Stomach smooth muscle (tissue), 2 donors: ENCODE data around the gene RANBP3L.
"Not testable (repeated sequence)": the region's sequence is repeated elsewhere in the genome, so short reads cannot be mapped to it uniquely, and the experiment has no call there.

Source experiments
- H3K27ac ChIP-seq: one replicate; pipeline ENCODE4 v1.7.0; 2013; ENCODE audit warnings: mild to moderate bottlenecking, low read length, inconsistent platforms
- H3K27me3 ChIP-seq, 2 donors: one replicate each; pipeline ENCODE4 v1.7.0; 2013; ENCODE audit warnings: low read length in 2 of 2; ENCODE audit not compliant: insufficient read depth in 2 of 2, control insufficient read depth in 1 of 2
- H3K36me3 ChIP-seq, 2 donors: one replicate each; pipeline ENCODE4 v1.7.0; 2013; ENCODE audit warnings: low read length in 2 of 2; ENCODE audit not compliant: control insufficient read depth in 2 of 2, insufficient read depth in 2 of 2
- H3K4me1 ChIP-seq: one replicate; pipeline ENCODE4 v1.7.0; 2013; ENCODE audit warnings: low read length; ENCODE audit not compliant: control insufficient read depth, insufficient read depth
- H3K4me3 ChIP-seq, 2 donors: one replicate each; pipeline ENCODE4 v1.7.0; 2013; ENCODE audit warnings: low read length in 2 of 2
- H3K9ac ChIP-seq, 2 donors: one replicate each; pipeline ENCODE4 v1.7.0; 2013; ENCODE audit warnings: low read length in 2 of 2, mild to moderate bottlenecking in 1 of 2
- H3K9me3 ChIP-seq, 2 donors: one replicate each; pipeline ENCODE4 v1.7.0; 2013; ENCODE audit warnings: low read length in 2 of 2; ENCODE audit not compliant: control insufficient read depth in 2 of 2
- donor health status: healthy.
- donor health status: Pancreatic carcinoma.

RANBP3L gene

DNA sequence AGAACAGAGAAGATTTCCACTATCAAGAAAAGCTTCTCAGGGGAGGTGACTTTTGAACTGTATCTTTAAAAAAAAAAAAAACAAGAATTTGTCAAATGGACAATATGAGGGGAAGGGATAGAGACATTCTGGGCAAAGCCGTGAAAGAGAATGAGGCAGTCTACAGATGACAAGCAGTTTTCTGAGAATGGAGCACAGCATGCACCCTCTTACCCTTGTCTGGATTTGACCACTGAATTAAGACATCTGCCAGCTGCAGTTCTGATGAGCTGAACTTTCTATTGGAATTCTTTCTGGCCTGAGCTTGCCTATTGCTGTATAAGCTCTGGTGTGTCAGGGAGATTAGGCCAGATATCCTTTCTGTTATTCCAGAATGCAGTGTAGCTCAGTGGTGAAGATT, 10.3 kb upstream of the RANBP3L start:
- no peak overlapping the region for H3K4me3 ChIP-seq
- no peaks in the 10 kb centered on the region for H3K36me3 ChIP-seq
- H3K27ac ChIP-seq = no peak overlapping the region
- no peaks in the 10 kb centered on the region for H3K27me3 ChIP-seq
- no peak overlapping the region for H3K9ac ChIP-seq
- H3K9me3 ChIP-seq = no peaks in the 10 kb centered on the region
- H3K4me1 ChIP-seq = no peaks in the 10 kb centered on the region

GRCh38 chr5:36310138-36310537, 8.4 kb upstream of the RANBP3L start:
- Histone ChIP-seq H3K4me3 (no peak overlapping the region), H3K4me1 (peaks cover 7% of the 10 kb centered on the region), H3K27me3 (no peaks in the 10 kb centered on the region), H3K27ac (no peak overlapping the region), H3K9me3 (no peaks in the 10 kb centered on the region), H3K36me3 (no peaks in the 10 kb centered on the region), H3K9ac (no peak overlapping the region)

- peaks cover 18% of the 10 kb centered on the region for H3K4me1 ChIP-seq
- no peak overlapping the region for H3K27ac ChIP-seq
- H3K4me3 ChIP-seq = no peak overlapping the region
- H3K9ac ChIP-seq = no peak overlapping the region
- no peaks in the 10 kb centered on the region for H3K27me3 ChIP-seq
- no peaks in the 10 kb centered on the region for H3K36me3 ChIP-seq
- no peaks in the 10 kb centered on the region for H3K9me3 ChIP-seq
Observed at GRCh38 chr5:36305571-36306326, 4.0 kb upstream of the RANBP3L start.

- Histone ChIP-seq H3K4me3 (no peak overlapping the region), H3K36me3 (no peaks in the 10 kb centered on the region), H3K9me3 (no peaks in the 10 kb centered on the region), H3K9ac (no peak overlapping the region), H3K4me1 (peaks cover 21% of the 10 kb centered on the region), H3K27me3 (no peaks in the 10 kb centered on the region), H3K27ac (no peak overlapping the region)
Observed at GRCh38 chr5:36304095-36304805, 2.5 kb upstream of the RANBP3L start.

GRCh38 chr5:36300927-36301540, 668 bp downstream of the RANBP3L start:
- H3K9ac ChIP-seq = no peak overlapping the region
- peak overlapping the region; percentile 52 to 64 for H3K4me3 ChIP-seq
- H3K27ac ChIP-seq = peak overlapping the region; percentile 64
- no peaks in the 10 kb centered on the region for H3K9me3 ChIP-seq
- H3K4me1 ChIP-seq = peaks cover 27% of the 10 kb centered on the region
- no peaks in the 10 kb centered on the region for H3K36me3 ChIP-seq
- no peaks in the 10 kb centered on the region for H3K27me3 ChIP-seq

GRCh38 chr5:36300191-36300926, 1.3 kb downstream of the RANBP3L start:
- Histone ChIP-seq H3K27ac (no peak overlapping the region), H3K4me1 (peaks cover 21% of the 10 kb centered on the region), H3K36me3 (no peaks in the 10 kb centered on the region), H3K9ac (no peak overlapping the region), H3K27me3 (no peaks in the 10 kb centered on the region), H3K4me3 (peak overlapping the region; percentile 18 to 64), H3K9me3 (no peaks in the 10 kb centered on the region)

- H3K27ac ChIP-seq = no peak overlapping the region
- no peaks in the 10 kb centered on the region for H3K36me3 ChIP-seq
- peaks cover 21% of the 10 kb centered on the region for H3K4me1 ChIP-seq
- no peaks in the 10 kb centered on the region for H3K27me3 ChIP-seq
- H3K4me3 ChIP-seq = no peak overlapping the region
- H3K9me3 ChIP-seq = no peaks in the 10 kb centered on the region
- H3K9ac ChIP-seq = no peak overlapping the region
Observed at GRCh38 chr5:36298552-36298951, 3.1 kb downstream of the RANBP3L start.

DNA sequence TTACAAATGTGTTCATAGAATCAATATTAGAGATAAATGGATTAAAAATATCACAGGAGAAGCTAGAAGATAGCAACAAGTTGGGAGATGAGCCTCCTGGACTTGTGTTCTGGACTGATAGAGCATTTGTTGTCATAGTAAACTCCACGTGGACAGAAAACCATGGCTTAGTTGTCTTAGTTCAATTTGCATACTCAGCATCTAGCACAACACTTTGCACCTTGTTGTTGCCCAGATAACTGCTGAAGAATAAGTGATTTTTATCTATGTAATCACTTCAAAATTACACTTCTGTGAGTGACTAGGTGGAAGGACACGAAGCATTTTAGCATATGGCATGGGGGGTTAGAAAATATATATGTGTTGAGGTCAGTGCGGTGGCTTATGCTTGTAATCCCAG, 4.0 kb downstream of the RANBP3L start:
- no peak overlapping the region for H3K27ac ChIP-seq
- H3K9ac ChIP-seq = no peak overlapping the region
- no peaks in the 10 kb centered on the region for H3K36me3 ChIP-seq
- no peaks in the 10 kb centered on the region for H3K27me3 ChIP-seq
- H3K4me3 ChIP-seq = no peak overlapping the region
- peaks cover 20% of the 10 kb centered on the region for H3K4me1 ChIP-seq
- no peaks in the 10 kb centered on the region for H3K9me3 ChIP-seq

- no peaks in the 10 kb centered on the region for H3K36me3 ChIP-seq
- no peaks in the 10 kb centered on the region for H3K27me3 ChIP-seq
- H3K9ac ChIP-seq = no peak overlapping the region
- H3K4me1 ChIP-seq = no peaks in the 10 kb centered on the region
- no peak overlapping the region for H3K27ac ChIP-seq
- no peaks in the 10 kb centered on the region for H3K9me3 ChIP-seq
- H3K4me3 ChIP-seq = no peak overlapping the region
Observed at GRCh38 chr5:36285837-36286615, 15.7 kb downstream of the RANBP3L start.

- not testable (repeated sequence) for H3K27me3 ChIP-seq, H3K36me3 ChIP-seq, H3K27ac ChIP-seq, H3K9ac ChIP-seq, H3K4me3 ChIP-seq, H3K9me3 ChIP-seq, H3K4me1 ChIP-seq
Observed at GRCh38 chr5:36283775-36284174, 17.9 kb downstream of the RANBP3L start.
